Neural crest cell (in vitro differentiated cells): ENCODE measurements around the gene TOR1A. TPM values are rescaled to one million over a fixed set of nuclear protein-coding genes. Genes with fewer than 3 reads are reported as not detected.

Experiments
- DNase-seq: peaks from one replicate; pipeline ENCODE4 v3.0.0; 2021; ENCODE audit warnings: low read depth, mixed read lengths, low spot score
- H3K27ac Mint-ChIP-seq: one replicate; pipeline ENCODE4 v1.8.0; 2021; ENCODE audit warnings: mild to moderate bottlenecking, mixed read lengths; ENCODE audit not compliant: unreplicated experiment
- H3K27me3 Mint-ChIP-seq: 2 replicates; pipeline ENCODE4 v1.8.0; 2021; ENCODE audit warnings: low read depth, mild to moderate bottlenecking, mixed read lengths
- H3K36me3 Mint-ChIP-seq: 2 replicates; pipeline ENCODE4 v1.8.0; 2021; ENCODE audit warnings: low read depth, mild to moderate bottlenecking, mixed read lengths
- H3K4me1 Mint-ChIP-seq: 2 replicates; pipeline ENCODE4 v1.8.0; 2021; ENCODE audit warnings: mixed read lengths
- H3K4me3 Mint-ChIP-seq: one replicate; pipeline ENCODE4 v1.8.0; 2021; ENCODE audit warnings: mild to moderate bottlenecking, mixed read lengths
- H3K9me3 Mint-ChIP-seq: 2 replicates; pipeline ENCODE4 v1.8.0; 2021; ENCODE audit warnings: mixed read lengths
- CTCF ChIP-seq: fragments of 200-600 bp; sonication (generic); conservative IDR thresholded peaks from 2 replicates; pipeline ENCODE4 v1.5.0; 2021; ENCODE audit warnings: antibody characterized with exemption, mild to moderate bottlenecking
- total RNA-seq: library from RNA; stranded (reverse); gene quantifications from 2 replicates; pipeline ENCODE4 v1.2.1, GENCODE V29; 2021

Gene TOR1A
- total RNA-seq, 1 donor from 2014 or later: 40.5 TPM

- Mint-ChIP-seq H3K9me3 (no peaks in the 10 kb centered on the region), H3K36me3 (no peaks in the 10 kb centered on the region), H3K27ac (no peak overlapping the region), H3K4me3 (peak overlapping the region; percentile 31), H3K4me1 (peaks cover 25% of the 10 kb centered on the region), H3K27me3 (no peaks in the 10 kb centered on the region)
- no peak for TF ChIP-seq CTCF
- DNase-seq: no peak
Measured at GRCh38 chr9:129840034-129840433, 16.1 kb upstream of the TOR1A start.

GRCh38 chr9:129839324-129840023 is 15.5 kb upstream of the TOR1A start:
- H3K36me3 Mint-ChIP-seq: no peaks in the 10 kb centered on the region
- no peak for TF ChIP-seq CTCF
- no peak overlapping the region for H3K4me3 Mint-ChIP-seq
- H3K27me3 Mint-ChIP-seq: no peaks in the 10 kb centered on the region
- no peak overlapping the region for H3K27ac Mint-ChIP-seq
- peaks cover 30% of the 10 kb centered on the region for H3K4me1 Mint-ChIP-seq
- no peak for DNase-seq
- H3K9me3 Mint-ChIP-seq: no peaks in the 10 kb centered on the region

GRCh38 chr9:129838707-129839259 is 14.8 kb upstream of the TOR1A start:
- Mint-ChIP-seq H3K4me3 (peak overlapping the region; percentile 29), H3K9me3 (no peaks in the 10 kb centered on the region), H3K4me1 (peaks cover 37% of the 10 kb centered on the region), H3K27ac (no peak overlapping the region), H3K36me3 (no peaks in the 10 kb centered on the region), H3K27me3 (no peaks in the 10 kb centered on the region)
- TF ChIP-seq CTCF: no peak
- no peak for DNase-seq

GRCh38 chr9:129836311-129837007 is 12.5 kb upstream of the TOR1A start:
- no peaks in the 10 kb centered on the region for H3K27me3 Mint-ChIP-seq
- peak overlapping the region; percentile 98 for H3K4me3 Mint-ChIP-seq
- no peaks in the 10 kb centered on the region for H3K9me3 Mint-ChIP-seq
- no peak overlapping the region for H3K27ac Mint-ChIP-seq
- no peak for TF ChIP-seq CTCF
- H3K4me1 Mint-ChIP-seq: peaks cover 38% of the 10 kb centered on the region
- H3K36me3 Mint-ChIP-seq: no peaks in the 10 kb centered on the region
- DNase-seq: no peak

- Mint-ChIP-seq H3K27ac (peak overlapping the region; percentile 87), H3K9me3 (no peaks in the 10 kb centered on the region), H3K36me3 (no peaks in the 10 kb centered on the region), H3K4me1 (peaks cover 33% of the 10 kb centered on the region), H3K4me3 (peak overlapping the region; percentile 98), H3K27me3 (no peaks in the 10 kb centered on the region)
- no peak for DNase-seq
- TF ChIP-seq CTCF: no peak
Measured at GRCh38 chr9:129835860-129836223, 11.9 kb upstream of the TOR1A start.
